SU-DHL-6 (cell line): ENCODE results near the gene RABGGTA.

Experiments
- H2AFZ ChIP-seq: fragments of 200-600 bp; sonication (generic); 2 replicates; pipeline ENCODE4 v1.6.1; 2014; ENCODE audit warnings: low read depth, mild to moderate bottlenecking, moderate library complexity, mixed read lengths, antibody characterized with exemption, low read length; ENCODE audit not compliant: severe bottlenecking
- H3F3A ChIP-seq: fragments of 200-600 bp; shearing (Covaris generic); 2 replicates; pipeline ENCODE4 v1.6.0; 2016; ENCODE audit warnings: antibody characterized with exemption, mild to moderate bottlenecking; ENCODE audit not compliant: insufficient read depth
- H3K27ac ChIP-seq: fragments of 200-600 bp; sonication (generic); 2 replicates; pipeline ENCODE4 v1.5.1; 2016; ENCODE audit warnings: low read depth, mild to moderate bottlenecking, low read length, moderate library complexity, mixed read lengths
- H3K27me3 ChIP-seq: fragments of 200-600 bp; sonication (generic), shearing (Covaris generic); 2 replicates; pipeline ENCODE4 v1.6.0; 2014; ENCODE audit warnings: mild to moderate bottlenecking, low read length
- H3K36me3 ChIP-seq: fragments of 200-600 bp; sonication (generic); 2 replicates; pipeline ENCODE4 v1.6.1; 2014; ENCODE audit warnings: mild to moderate bottlenecking, low read length, mixed read lengths
- H3K4me2 ChIP-seq: fragments of 300-600, 200-600 bp; shearing (Covaris generic), sonication (generic); 2 replicates; pipeline ENCODE4 v1.6.0; 2014; ENCODE audit warnings: low read length, low read depth, mild to moderate bottlenecking; ENCODE audit not compliant: poor library complexity, severe bottlenecking
- H3K4me3 ChIP-seq: fragments of 200-600 bp; sonication (generic); 2 replicates; pipeline ENCODE4 v1.5.1; 2014; ENCODE audit warnings: antibody characterized with exemption, low read length, mild to moderate bottlenecking, mixed read lengths; ENCODE audit not compliant: insufficient read depth, poor library complexity, severe bottlenecking
- H3K79me2 ChIP-seq: fragments of 200-600 bp; sonication (generic); 2 replicates; pipeline ENCODE4 v1.6.1; 2014; ENCODE audit warnings: mild to moderate bottlenecking, low read length, moderate library complexity; ENCODE audit not compliant: insufficient read depth
- H3K9ac ChIP-seq: fragments of 200-600 bp; sonication (generic); 2 replicates; pipeline ENCODE4 v1.7.0; 2014; ENCODE audit warnings: mild to moderate bottlenecking, low read length
- H3K9me2 ChIP-seq: fragments of 200-600 bp; sonication (generic); replicated peaks from 2 replicates; pipeline ENCODE4 v1.6.1; 2014; ENCODE audit warnings: low read length; ENCODE audit not compliant: insufficient read depth
- H3K9me3 ChIP-seq: fragments of 200-600 bp; sonication (generic); 2 replicates; pipeline ENCODE4 v1.6.1; 2014; ENCODE audit warnings: low read length, mixed read lengths; ENCODE audit not compliant: insufficient read depth
- H4K20me1 ChIP-seq: fragments of 200-600 bp; sonication (generic); 2 replicates; pipeline ENCODE4 v1.6.1; 2014; ENCODE audit warnings: low read depth, mild to moderate bottlenecking, antibody characterized with exemption, low read length, moderate library complexity, mixed read lengths
- CTCF ChIP-seq: fragments of 200-600 bp; sonication (generic); IDR thresholded peaks from one replicate; pipeline ENCODE4 v1.5.1; 2017; ENCODE audit warnings: antibody characterized with exemption, mild to moderate bottlenecking, low read length, moderate library complexity; ENCODE audit not compliant: insufficient read depth, poor library complexity, severe bottlenecking
- EZH2phosphoT487 ChIP-seq: fragments of 200-600 bp; sonication (generic), shearing (Covaris generic); conservative IDR thresholded peaks from 2 replicates; pipeline ENCODE4 v1.6.1; 2018; ENCODE audit warnings: mild to moderate bottlenecking, antibody characterized with exemption, low read length, moderate library complexity, mixed read lengths

The RABGGTA gene

GRCh38 chr14:24251880-24252288 lies 19.5 kb downstream of the RABGGTA start:
- Histone ChIP-seq H3K36me3 (no peaks in the 10 kb centered on the region), H3K27ac (no peak overlapping the region), H3K9me3 (no peaks in the 10 kb centered on the region), H4K20me1 (no peaks in the 10 kb centered on the region), H3K4me2 (no peak overlapping the region), H3K9ac (no peak overlapping the region), H3K27me3 (no peaks in the 10 kb centered on the region), H2AFZ (no peak overlapping the region), H3K79me2 (no peaks in the 10 kb centered on the region), H3K9me2 (no peaks in the 10 kb centered on the region), H3F3A (no peaks in the 10 kb centered on the region), H3K4me3 (no peak overlapping the region)
- TF ChIP-seq CTCF (no peak), EZH2phosphoT487 (no peak)

- no peak overlapping the region for H3K4me3 ChIP-seq
- H3K79me2 ChIP-seq = no peaks in the 10 kb centered on the region
- H2AFZ ChIP-seq = no peak overlapping the region
- no peaks in the 10 kb centered on the region for H3K36me3 ChIP-seq
- no peak for TF ChIP-seq EZH2phosphoT487
- no peak for TF ChIP-seq CTCF
- H3K27ac ChIP-seq = no peak overlapping the region
- H3K9me3 ChIP-seq = no peaks in the 10 kb centered on the region
- H3K4me2 ChIP-seq = no peak overlapping the region
- no peaks in the 10 kb centered on the region for H3K9me2 ChIP-seq
- no peaks in the 10 kb centered on the region for H4K20me1 ChIP-seq
- H3K9ac ChIP-seq = no peak overlapping the region
- no peaks in the 10 kb centered on the region for H3F3A ChIP-seq
- no peaks in the 10 kb centered on the region for H3K27me3 ChIP-seq
Observed at GRCh38 chr14:24250354-24250753, 21.0 kb downstream of the RABGGTA start.

GRCh38 chr14:24249230-24250021 lies 22.0 kb downstream of the RABGGTA start:
- no peaks in the 10 kb centered on the region for H4K20me1 ChIP-seq
- TF ChIP-seq CTCF (no peak), EZH2phosphoT487 (no peak)

More at GRCh38 chr14:24249230-24250021, 22.0 kb downstream of the RABGGTA start:
- Histone ChIP-seq H3K27me3 (no peaks in the 10 kb centered on the region), H3K36me3 (no peaks in the 10 kb centered on the region), H3K27ac (no peak overlapping the region), H3K4me2 (no peak overlapping the region), H3F3A (no peaks in the 10 kb centered on the region), H3K4me3 (no peak overlapping the region), H3K9me3 (no peaks in the 10 kb centered on the region), H3K9ac (no peak overlapping the region), H3K79me2 (no peaks in the 10 kb centered on the region), H2AFZ (no peak overlapping the region), H3K9me2 (no peaks in the 10 kb centered on the region)
